Measurements from ENCODE around the gene GPR107.

GPR107 gene

GRCh38 chr9:130126721-130127433 is 73.2 kb downstream of the GPR107 start:
- H3K36me3 ChIP-seq (ENCODE audit: control insufficient read depth, insufficient read depth, low read length): peaks cover 5% of the 10 kb centered on the region; the same call in 1 of the 2 replicates
- no peak overlapping the region for H3K4me3 ChIP-seq (replicated peaks; ENCODE audit: low read depth, low read length)
- no peaks in the 10 kb centered on the region for H3K27me3 ChIP-seq (replicated peaks; ENCODE audit: control insufficient read depth, insufficient read depth, low read length)
- no peak for TF ChIP-seq CTCF (IDR thresholded peaks at IDR 0.05; ENCODE audit: insufficient read depth, low read length, poor library complexity, severe bottlenecking)
- DNase-seq (ENCODE audit: extremely low read depth, insufficient read length): no peak

GRCh38 chr9:130128251-130128650 is 74.5 kb downstream of the GPR107 start:
- Histone ChIP-seq H3K27me3 (replicated peaks; ENCODE audit: control insufficient read depth, insufficient read depth, low read length) (no peaks in the 10 kb centered on the region), H3K36me3 (ENCODE audit: control insufficient read depth, insufficient read depth, low read length) (peaks cover 5% of the 10 kb centered on the region; the same call in 1 of the 2 replicates), H3K4me3 (replicated peaks; ENCODE audit: low read depth, low read length) (peak overlapping the region; percentile 18; the same call in 1 of the 2 replicates)
- DNase-seq (ENCODE audit: extremely low read depth, insufficient read length): peak; percentile 56
- no peak for TF ChIP-seq CTCF (IDR thresholded peaks at IDR 0.05; ENCODE audit: insufficient read depth, low read length, poor library complexity, severe bottlenecking)

GRCh38 chr9:130128733-130129431 is 75.2 kb downstream of the GPR107 start:
- DNase-seq (ENCODE audit: extremely low read depth, insufficient read length): peak; percentile 79
- H3K36me3 ChIP-seq (ENCODE audit: control insufficient read depth, insufficient read depth, low read length): peaks cover 5% of the 10 kb centered on the region; the same call in 1 of the 2 replicates
- no peaks in the 10 kb centered on the region for H3K27me3 ChIP-seq (replicated peaks; ENCODE audit: control insufficient read depth, insufficient read depth, low read length)
- TF ChIP-seq CTCF (IDR thresholded peaks at IDR 0.05; ENCODE audit: insufficient read depth, low read length, poor library complexity, severe bottlenecking): no peak
- peak overlapping the region; percentile 6; the same call in 1 of the 2 replicates for H3K4me3 ChIP-seq (replicated peaks; ENCODE audit: low read depth, low read length)

- TF ChIP-seq CTCF (IDR thresholded peaks at IDR 0.05; ENCODE audit: insufficient read depth, low read length, poor library complexity, severe bottlenecking): no peak
- no peaks in the 10 kb centered on the region for H3K27me3 ChIP-seq (replicated peaks; ENCODE audit: control insufficient read depth, insufficient read depth, low read length)
- DNase-seq (ENCODE audit: extremely low read depth, insufficient read length): peak; percentile 34
- H3K36me3 ChIP-seq (ENCODE audit: control insufficient read depth, insufficient read depth, low read length): peaks cover 5% of the 10 kb centered on the region; the same call in 1 of the 2 replicates
- no peak overlapping the region for H3K4me3 ChIP-seq (replicated peaks; ENCODE audit: low read depth, low read length)
Observed at GRCh38 chr9:130129432-130130061, 75.8 kb downstream of the GPR107 start.

GRCh38 chr9:130132746-130133145 is 79.0 kb downstream of the GPR107 start:
- no peaks in the 10 kb centered on the region for H3K27me3 ChIP-seq (replicated peaks; ENCODE audit: control insufficient read depth, insufficient read depth, low read length)
- no peak for DNase-seq (ENCODE audit: extremely low read depth, insufficient read length)
- H3K36me3 ChIP-seq (ENCODE audit: control insufficient read depth, insufficient read depth, low read length): peaks cover 7% of the 10 kb centered on the region
- no peak overlapping the region for H3K4me3 ChIP-seq (replicated peaks; ENCODE audit: low read depth, low read length)
- TF ChIP-seq CTCF (IDR thresholded peaks at IDR 0.05; ENCODE audit: insufficient read depth, low read length, poor library complexity, severe bottlenecking): no peak
